GM19324 (cell line): ENCODE results near the gene TUBGCP6.

Experiments
- ATAC-seq: cut with Tn5 transposase; IDR thresholded peaks from one replicate; pipeline ENCODE4 v1.9.1; 2021; ENCODE audit warnings: mild to moderate bottlenecking, moderate library complexity; ENCODE audit not compliant: unreplicated experiment, low FRiP score

Gene TUBGCP6

DNA sequence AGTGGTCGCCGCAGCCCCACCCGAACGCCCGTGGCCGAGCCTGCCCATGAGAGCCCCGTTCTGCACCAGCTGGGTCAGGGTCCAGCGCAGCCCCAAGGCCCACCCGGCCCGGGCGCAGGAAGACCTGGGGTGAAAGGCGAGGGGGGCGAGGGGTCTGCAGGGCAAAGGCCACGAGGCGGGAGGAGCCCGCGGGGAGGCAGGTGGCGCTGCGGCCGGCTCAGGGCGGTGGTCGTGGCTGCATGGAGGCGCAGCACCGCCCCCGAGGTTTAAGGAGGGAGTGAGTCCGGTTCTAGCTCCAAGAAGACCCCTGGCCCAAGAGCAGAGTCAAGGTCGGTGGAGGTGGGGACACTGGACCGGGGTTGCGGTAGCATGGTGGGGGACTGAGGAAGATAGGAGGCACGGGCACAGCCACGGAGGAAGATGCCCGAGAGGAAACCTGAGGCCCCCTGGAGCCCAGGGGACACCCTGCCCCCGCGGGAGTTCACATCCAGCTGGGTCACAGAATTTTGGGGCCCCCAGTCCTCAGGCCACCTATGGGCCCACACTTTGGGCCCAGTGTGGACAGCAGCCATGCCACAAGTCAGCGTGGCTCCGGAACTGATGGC is 6.8 kb upstream of the TUBGCP6 start:
- no peak for ATAC-seq

- peak; percentile 55 for ATAC-seq
Measured at GRCh38 chr22:50250555-50251476, 6.0 kb upstream of the TUBGCP6 start, which contains the start of gene HDAC10. Gene HDAC10 (minus strand): TSS chr22:50251265. CDS start chr22:50251032, 233 bp downstream.

- ATAC-seq: no peak
Measured at GRCh38 chr22:50250249-50250554, 5.4 kb upstream of the TUBGCP6 start.

GRCh38 chr22:50249341-50250248 is 4.8 kb upstream of the TUBGCP6 start:
- no peak for ATAC-seq

- ATAC-seq: no peak
Measured at GRCh38 chr22:50248196-50249081, 3.6 kb upstream of the TUBGCP6 start.

GRCh38 chr22:50247748-50248147 is 2.9 kb upstream of the TUBGCP6 start:
- no peak for ATAC-seq

DNA sequence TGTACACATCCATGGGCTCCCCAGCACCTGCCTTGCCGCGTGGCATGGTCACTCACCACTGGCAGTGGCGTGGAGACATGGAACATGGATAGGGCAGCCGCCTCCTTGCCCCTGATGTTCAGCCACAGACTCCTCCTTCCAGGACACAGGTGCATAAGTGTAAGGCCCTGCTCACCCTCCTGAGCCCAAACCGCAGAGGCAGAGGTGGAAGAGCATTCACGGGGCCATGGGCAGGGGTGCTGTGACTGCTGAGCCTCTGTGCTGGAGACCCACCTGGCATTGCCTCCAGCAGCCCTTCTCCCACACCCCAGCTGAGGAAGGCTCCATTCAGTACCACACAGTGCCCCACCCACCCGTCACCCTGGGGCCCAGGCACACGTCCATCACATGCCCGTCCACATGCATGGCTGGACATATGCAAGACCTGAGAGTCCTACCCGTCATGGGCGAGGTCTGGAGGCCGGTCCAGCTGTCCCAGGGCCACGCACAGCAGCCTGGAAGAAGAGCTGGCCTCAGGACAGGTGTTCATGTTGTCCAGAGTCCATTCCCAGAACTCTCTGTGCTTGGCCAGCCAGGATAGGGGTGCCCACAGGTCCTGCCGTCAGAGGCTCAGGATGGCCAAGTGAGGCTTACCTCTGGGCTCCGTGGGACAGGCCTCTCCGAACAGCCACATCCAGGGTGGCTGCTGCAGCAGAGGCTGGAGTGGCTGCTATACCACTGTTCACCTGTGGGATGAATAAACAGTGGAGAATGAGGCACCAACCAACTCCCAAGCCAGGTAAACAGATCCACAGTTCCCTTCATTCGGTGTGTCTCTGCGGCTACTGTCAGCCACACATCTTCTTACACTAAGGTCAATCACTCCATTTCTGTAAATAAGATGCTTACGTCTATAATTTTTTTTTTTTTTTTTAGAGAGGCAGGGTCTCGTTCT is 1.7 kb upstream of the TUBGCP6 start:
- no peak for ATAC-seq

DNA sequence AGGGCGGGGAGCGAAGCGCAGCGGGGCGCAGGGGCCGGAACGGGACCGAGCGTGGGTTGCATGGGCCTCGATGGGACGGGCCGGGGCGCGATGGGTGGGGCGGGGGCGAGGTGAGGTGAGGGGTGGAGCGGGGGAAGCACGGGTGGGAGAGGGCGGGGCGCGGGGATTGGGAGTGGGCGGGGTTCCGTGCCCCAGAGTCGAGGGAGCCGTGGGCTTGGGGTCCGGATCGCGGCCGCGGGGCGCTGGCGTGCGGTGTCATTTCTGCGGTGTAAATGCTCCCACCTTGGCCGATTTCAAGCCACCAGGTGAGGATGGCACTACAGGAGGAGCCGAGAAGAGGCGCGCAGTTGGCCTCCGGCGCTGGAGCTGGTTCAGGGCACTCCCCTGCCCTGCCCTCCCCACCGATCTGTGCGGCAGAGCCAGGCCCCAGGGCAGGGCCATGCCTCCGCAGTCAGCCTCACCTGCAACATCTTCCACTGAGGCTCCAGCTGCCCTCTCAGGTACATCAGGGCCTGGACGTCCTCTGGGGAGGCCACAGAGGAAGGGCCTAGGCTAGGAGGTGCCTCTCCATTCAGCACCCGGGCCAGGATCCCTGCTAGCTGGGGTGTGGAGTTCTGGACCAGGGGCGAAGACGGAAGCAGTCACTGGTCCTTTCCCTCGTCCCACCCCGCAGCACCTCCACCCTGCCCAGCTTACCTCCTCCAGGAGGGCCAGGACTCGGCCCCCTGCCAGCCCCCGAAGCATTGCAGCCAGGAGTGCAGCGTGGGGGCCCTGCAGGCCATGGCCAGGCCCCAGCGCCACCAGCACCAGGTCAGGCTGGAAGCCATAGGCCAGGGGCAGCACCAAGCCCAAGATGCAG is 620 bp upstream of the TUBGCP6 start:
- peak; percentile 7 for ATAC-seq

- ATAC-seq: no peak
Measured at GRCh38 chr22:50243685-50244419, 971 bp downstream of the TUBGCP6 start.

- no peak for ATAC-seq
Measured at GRCh38 chr22:50242406-50242949, 2.3 kb downstream of the TUBGCP6 start.

- no peak for ATAC-seq
Measured at GRCh38 chr22:50238755-50239154, 6.1 kb downstream of the TUBGCP6 start.

- no peak for ATAC-seq
Measured at GRCh38 chr22:50236731-50237409, 8.0 kb downstream of the TUBGCP6 start.

GRCh38 chr22:50233223-50233622 is 11.6 kb downstream of the TUBGCP6 start:
- no peak for ATAC-seq

GRCh38 chr22:50232481-50233151 is 12.2 kb downstream of the TUBGCP6 start:
- no peak for ATAC-seq

DNA sequence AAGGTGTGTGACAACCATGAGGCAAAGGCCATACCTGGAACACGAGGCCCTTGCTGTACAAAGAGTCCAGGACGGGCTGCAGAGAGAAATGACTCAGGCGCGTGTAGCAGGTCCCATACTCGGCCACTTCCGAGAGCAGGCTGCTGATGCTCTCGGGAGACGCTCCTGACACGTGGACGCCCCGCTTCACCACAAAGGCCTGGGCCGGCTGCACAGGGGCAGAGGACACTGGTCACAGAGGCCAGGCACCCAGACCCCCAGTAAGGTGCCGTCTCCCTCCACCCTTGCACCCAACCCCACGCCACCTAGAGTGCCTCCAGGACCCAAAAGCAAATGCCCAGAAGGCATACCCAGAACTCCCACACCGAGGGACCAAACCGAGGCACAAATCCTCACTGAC is 15.5 kb downstream of the TUBGCP6 start:
- ATAC-seq: no peak

DNA sequence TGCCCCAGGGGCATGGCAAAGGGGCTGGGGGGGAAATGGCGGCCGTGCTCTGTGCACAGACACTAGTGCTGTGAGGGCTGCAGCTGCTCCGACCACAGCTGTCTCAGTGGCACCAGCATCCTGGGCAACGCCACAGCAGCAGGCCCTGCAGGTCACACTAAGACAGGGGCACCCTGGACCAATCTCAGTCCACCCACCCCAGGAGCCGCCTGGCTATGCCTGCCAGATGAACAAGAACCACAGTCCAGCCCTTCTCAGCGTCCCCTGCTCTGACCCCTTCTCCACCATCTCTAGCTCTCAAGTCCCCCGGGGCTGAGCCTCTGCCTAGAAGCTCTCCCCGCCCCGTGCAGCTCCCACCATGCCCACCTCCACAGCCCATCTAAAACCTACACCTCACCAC is 16.5 kb downstream of the TUBGCP6 start:
- ATAC-seq: no peak
